Karpas-422 (cell line): ENCODE measurements around the gene PIK3C3. TPM values are rescaled to one million over a fixed set of nuclear protein-coding genes. Genes with fewer than 3 reads are reported as not detected.

Experiments used
- DNase-seq: peaks from one replicate; pipeline ENCODE4 v3.0.0-alpha.2; 2015
- H2AFZ ChIP-seq: fragments of 200-600 bp; sonication (generic); 2 replicates; pipeline ENCODE4 v1.6.1; 2014; ENCODE audit warnings: antibody characterized with exemption, low read length, mixed read lengths
- H3K27ac ChIP-seq: fragments of 200-600 bp; sonication (generic); 2 replicates; pipeline ENCODE4 v1.5.1; 2014; ENCODE audit warnings: mild to moderate bottlenecking, low read length, moderate library complexity
- H3K27me3 ChIP-seq: fragments of 200-600 bp; sonication (generic); 2 replicates; pipeline ENCODE4 v1.6.1; 2014; ENCODE audit warnings: low read length, mixed read lengths
- H3K36me3 ChIP-seq: fragments of 200-600 bp; sonication (generic); 2 replicates; pipeline ENCODE4 v1.6.1; 2014; ENCODE audit warnings: low read length, mixed read lengths; ENCODE audit not compliant: insufficient read depth
- H3K4me1 ChIP-seq: fragments of 200-600 bp; sonication (generic); 2 replicates; pipeline ENCODE4 v1.6.1; 2014; ENCODE audit warnings: mild to moderate bottlenecking, low read length, mixed read lengths
- H3K4me2 ChIP-seq: fragments of 200-600 bp; sonication (generic); 2 replicates; pipeline ENCODE4 v1.6.1; 2014; ENCODE audit warnings: low read length, low read depth, mild to moderate bottlenecking; ENCODE audit not compliant: poor library complexity, severe bottlenecking
- H3K4me3 ChIP-seq: fragments of 200-600 bp; sonication (generic); 2 replicates; pipeline ENCODE4 v1.5.1; 2014; ENCODE audit warnings: mild to moderate bottlenecking, antibody characterized with exemption, low read length, mixed read lengths
- H3K79me2 ChIP-seq: fragments of 200-600 bp; sonication (generic); 2 replicates; pipeline ENCODE4 v1.6.1; 2014; ENCODE audit warnings: mild to moderate bottlenecking, low read length, mixed read lengths
- H3K9ac ChIP-seq: fragments of 200-600 bp; sonication (generic); 2 replicates; pipeline ENCODE4 v1.6.0; 2014; ENCODE audit warnings: low read length
- H3K9me2 ChIP-seq: fragments of 200-600 bp; sonication (generic), shearing (Covaris generic); replicated peaks from 2 replicates; pipeline ENCODE4 v1.6.0; 2014; ENCODE audit warnings: mild to moderate bottlenecking, low read length, moderate library complexity; ENCODE audit not compliant: insufficient read depth
- H3K9me3 ChIP-seq: fragments of 300-700, 200-600 bp; sonication (generic); 2 replicates; pipeline ENCODE4 v1.6.1; 2014; ENCODE audit warnings: low read length, mixed read lengths
- H4K20me1 ChIP-seq: fragments of 200-600 bp; sonication (generic); 2 replicates; pipeline ENCODE4 v1.6.1; 2014; ENCODE audit warnings: mild to moderate bottlenecking, antibody characterized with exemption, low read length, low read depth; ENCODE audit not compliant: insufficient read depth
- total RNA-seq: library from RNA; depleted of rRNA; stranded (reverse); fragments of >200 nt; shearing (Covaris generic); gene quantifications from 2 replicates; pipeline ENCODE4 v1.2.3, GENCODE V29; 2014; ENCODE audit warnings: low replicate concordance

The PIK3C3 gene
- total RNA-seq, 1 experiment from 2014 or later = 61.1 TPM

DNA sequence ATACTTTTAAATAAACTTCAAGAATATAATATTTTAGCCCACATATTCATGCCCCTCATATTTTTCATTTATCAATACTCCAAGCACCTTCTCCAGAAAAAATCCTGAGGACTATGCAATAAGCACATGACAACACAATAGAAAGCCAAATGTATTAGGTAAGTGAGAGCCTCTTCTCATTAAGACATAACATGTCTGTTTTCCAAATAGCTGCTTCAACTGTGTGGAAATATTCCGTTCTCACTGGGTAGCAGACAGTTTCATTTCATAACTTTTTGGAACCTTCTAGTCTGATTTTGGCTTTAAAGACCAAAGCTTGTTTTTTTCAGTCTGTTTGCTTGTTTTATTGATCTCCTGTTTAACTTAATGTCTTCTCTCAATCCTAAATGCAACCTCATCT, 137.8 kb downstream of the PIK3C3 start:
- no peak for DNase-seq
- H3K79me2 ChIP-seq = no peaks in the 10 kb centered on the region
- no peaks in the 10 kb centered on the region for H3K27me3 ChIP-seq
- H4K20me1 ChIP-seq = no peaks in the 10 kb centered on the region
- H3K36me3 ChIP-seq = no peaks in the 10 kb centered on the region
- H3K9ac ChIP-seq = no peak overlapping the region
- no peak overlapping the region for H3K4me2 ChIP-seq
- no peak overlapping the region for H2AFZ ChIP-seq
- H3K4me3 ChIP-seq = no peak overlapping the region
- no peaks in the 10 kb centered on the region for H3K9me2 ChIP-seq
- H3K27ac ChIP-seq = no peak overlapping the region
- no peaks in the 10 kb centered on the region for H3K9me3 ChIP-seq
- no peaks in the 10 kb centered on the region for H3K4me1 ChIP-seq

DNA sequence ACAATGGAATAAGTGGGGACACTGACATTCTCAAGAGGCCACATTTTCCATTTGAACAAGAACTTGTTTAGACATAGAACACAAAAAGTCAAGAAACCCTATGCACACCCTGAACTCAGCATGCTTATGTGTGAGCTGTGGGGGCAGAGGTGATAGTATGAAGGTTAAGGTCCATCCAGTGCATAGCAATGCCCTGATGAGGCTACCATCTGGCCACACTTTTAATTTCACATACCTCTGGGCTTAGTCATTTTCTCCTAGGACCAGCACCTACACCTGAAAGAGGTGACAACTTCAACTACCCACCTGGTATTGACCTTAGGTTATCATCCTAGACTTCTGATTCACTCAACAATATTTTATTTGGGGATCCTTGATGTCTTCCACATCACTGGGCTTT, 139.8 kb downstream of the PIK3C3 start:
- H3K79me2 ChIP-seq = no peaks in the 10 kb centered on the region
- no peak overlapping the region for H3K9ac ChIP-seq
- no peak overlapping the region for H3K27ac ChIP-seq
- no peak overlapping the region for H3K4me3 ChIP-seq
- no peaks in the 10 kb centered on the region for H3K36me3 ChIP-seq
- H3K27me3 ChIP-seq = no peaks in the 10 kb centered on the region
- H3K4me1 ChIP-seq = no peaks in the 10 kb centered on the region
- no peak overlapping the region for H2AFZ ChIP-seq
- no peaks in the 10 kb centered on the region for H3K9me2 ChIP-seq
- no peak for DNase-seq
- no peak overlapping the region for H3K4me2 ChIP-seq
- H3K9me3 ChIP-seq = no peaks in the 10 kb centered on the region
- H4K20me1 ChIP-seq = no peaks in the 10 kb centered on the region

DNA sequence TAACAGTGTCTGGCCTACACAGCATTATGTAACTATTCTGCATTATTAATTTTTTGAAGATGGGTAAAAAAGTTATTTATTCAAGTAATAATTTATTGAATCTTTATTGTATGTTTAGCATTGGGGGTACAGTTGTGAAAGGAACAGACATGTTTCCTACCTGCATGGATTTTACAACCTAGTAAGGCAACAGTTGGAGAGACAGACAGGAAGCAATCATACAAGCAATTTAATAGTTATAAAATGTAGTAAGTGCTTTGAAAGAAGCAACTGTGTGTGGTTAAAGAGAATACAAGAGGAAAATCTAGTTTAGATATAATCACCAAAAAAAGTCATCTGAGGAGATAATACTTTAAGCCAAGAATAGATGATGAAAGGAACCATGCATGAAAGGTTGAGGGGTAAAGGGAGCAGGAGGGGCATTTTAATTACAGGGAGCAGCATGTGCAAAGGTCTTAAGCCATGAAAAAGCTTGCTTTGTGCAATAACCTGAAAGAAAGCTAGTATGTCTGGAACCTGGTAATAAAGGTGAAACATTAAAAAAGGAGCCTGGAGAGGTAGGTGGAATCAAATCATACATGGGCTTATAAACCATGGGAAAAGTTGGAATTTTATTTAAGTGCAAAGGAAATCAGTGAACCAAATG, 140.8 kb downstream of the PIK3C3 start:
- Histone ChIP-seq H3K9me3 (no peaks in the 10 kb centered on the region), H3K9ac (no peak overlapping the region), H3K79me2 (no peaks in the 10 kb centered on the region), H4K20me1 (no peaks in the 10 kb centered on the region), H3K4me2 (no peak overlapping the region), H3K36me3 (no peaks in the 10 kb centered on the region), H2AFZ (no peak overlapping the region), H3K4me1 (no peaks in the 10 kb centered on the region), H3K27ac (no peak overlapping the region), H3K4me3 (no peak overlapping the region), H3K9me2 (no peaks in the 10 kb centered on the region), H3K27me3 (no peaks in the 10 kb centered on the region)
- DNase-seq = no peak

DNA sequence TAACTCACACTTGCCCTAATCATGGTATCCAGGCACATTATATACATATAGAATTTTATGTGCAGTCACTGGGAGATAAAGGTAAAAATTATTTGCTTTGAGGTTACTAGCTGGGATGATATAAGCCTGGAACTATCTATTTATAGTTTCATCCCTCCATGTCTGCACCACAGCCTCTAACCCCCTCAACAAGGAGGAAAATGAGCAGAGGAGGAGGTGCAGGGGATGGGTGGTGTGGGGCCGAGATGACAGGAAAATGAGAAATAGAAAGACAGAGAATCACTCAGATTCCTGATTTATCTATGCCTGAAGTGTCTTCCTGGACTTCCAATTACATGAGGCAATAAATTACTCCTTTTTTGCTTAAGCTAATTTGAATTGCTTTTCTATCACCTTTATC, 145.2 kb downstream of the PIK3C3 start:
- Histone ChIP-seq H3K27ac (no peak overlapping the region), H3K9ac (no peak overlapping the region), H3K9me3 (no peaks in the 10 kb centered on the region), H3K79me2 (no peaks in the 10 kb centered on the region), H3K4me1 (peaks cover 10% of the 10 kb centered on the region), H3K4me2 (no peak overlapping the region), H3K4me3 (no peak overlapping the region), H3K9me2 (no peaks in the 10 kb centered on the region), H2AFZ (no peak overlapping the region), H3K36me3 (no peaks in the 10 kb centered on the region), H3K27me3 (no peaks in the 10 kb centered on the region), H4K20me1 (no peaks in the 10 kb centered on the region)
- no peak for DNase-seq

DNA sequence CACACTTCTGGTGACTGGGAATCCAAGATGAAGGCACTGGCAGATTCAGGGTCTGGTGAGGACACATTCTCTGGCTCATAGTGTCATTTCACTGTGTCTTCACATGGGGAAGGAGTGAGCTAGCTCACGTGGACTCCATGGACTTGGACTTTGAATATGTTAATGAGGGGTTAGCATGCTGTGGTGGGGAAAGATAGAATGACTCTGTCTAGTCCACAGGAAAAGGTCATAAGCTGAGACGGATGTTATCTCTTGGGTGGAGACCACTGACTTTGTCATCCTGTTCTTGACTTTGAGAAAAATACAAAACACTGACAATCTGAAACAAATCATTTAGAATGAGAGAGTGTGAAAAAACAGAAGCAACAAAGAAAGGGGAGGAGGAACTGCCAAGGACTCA, 145.9 kb downstream of the PIK3C3 start:
- H3K27ac ChIP-seq = no peak overlapping the region
- no peaks in the 10 kb centered on the region for H3K27me3 ChIP-seq
- H2AFZ ChIP-seq = no peak overlapping the region
- H3K4me2 ChIP-seq = no peak overlapping the region
- H3K4me3 ChIP-seq = no peak overlapping the region
- no peaks in the 10 kb centered on the region for H3K36me3 ChIP-seq
- no peaks in the 10 kb centered on the region for H4K20me1 ChIP-seq
- H3K79me2 ChIP-seq = no peaks in the 10 kb centered on the region
- no peaks in the 10 kb centered on the region for H3K9me3 ChIP-seq
- H3K4me1 ChIP-seq = peaks cover 13% of the 10 kb centered on the region
- no peaks in the 10 kb centered on the region for H3K9me2 ChIP-seq
- no peak overlapping the region for H3K9ac ChIP-seq
- DNase-seq = no peak

DNA sequence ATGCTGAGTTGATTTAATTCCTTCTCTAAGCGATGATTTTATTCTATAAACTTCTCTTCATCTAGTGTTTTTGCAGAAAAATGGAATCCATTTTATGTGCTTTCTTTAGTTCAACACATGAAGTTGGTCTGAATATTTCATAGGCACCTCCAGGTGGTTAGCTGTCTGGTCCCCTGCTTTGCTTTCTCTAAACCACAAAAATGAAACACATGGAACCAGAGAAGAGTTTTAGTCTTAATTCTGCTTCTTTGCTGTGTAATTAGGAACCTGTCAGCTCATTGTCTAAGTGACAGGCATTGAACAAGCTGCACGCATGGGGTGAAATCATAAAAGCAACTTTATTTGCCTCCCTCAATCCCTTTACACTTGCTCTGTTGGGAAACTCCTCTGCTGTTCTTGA, 150.4 kb downstream of the PIK3C3 start:
- Histone ChIP-seq H3K27ac (no peak overlapping the region), H3K79me2 (no peaks in the 10 kb centered on the region), H4K20me1 (no peaks in the 10 kb centered on the region), H3K9me2 (no peaks in the 10 kb centered on the region), H3K27me3 (no peaks in the 10 kb centered on the region), H3K36me3 (no peaks in the 10 kb centered on the region), H2AFZ (no peak overlapping the region), H3K9me3 (no peaks in the 10 kb centered on the region), H3K9ac (no peak overlapping the region), H3K4me2 (no peak overlapping the region), H3K4me3 (no peak overlapping the region), H3K4me1 (peaks cover 23% of the 10 kb centered on the region)
- DNase-seq = no peak

DNA sequence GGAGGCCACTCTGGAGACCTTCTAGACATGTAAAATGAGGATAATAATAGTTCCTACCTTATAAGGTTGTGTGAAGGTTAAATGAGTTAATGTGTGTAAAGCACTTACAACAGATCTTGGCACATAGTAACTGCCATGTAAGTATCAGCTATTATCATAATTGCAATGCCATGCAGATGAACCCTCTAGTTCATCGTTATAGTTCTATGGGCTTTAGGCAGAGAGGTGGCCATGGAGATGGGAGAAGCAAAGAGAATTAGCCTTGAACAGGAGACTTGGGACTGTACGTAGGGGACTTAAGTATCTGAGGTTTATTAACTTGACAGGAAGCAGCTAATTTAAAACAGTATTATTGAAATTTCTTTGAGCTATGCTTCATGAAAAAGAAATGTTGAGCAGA, 151.8 kb downstream of the PIK3C3 start:
- H3K9me2 ChIP-seq = no peaks in the 10 kb centered on the region
- H3K27me3 ChIP-seq = no peaks in the 10 kb centered on the region
- no peak overlapping the region for H3K4me3 ChIP-seq
- H3K27ac ChIP-seq = no peak overlapping the region
- no peak for DNase-seq
- H2AFZ ChIP-seq = no peak overlapping the region
- no peak overlapping the region for H3K9ac ChIP-seq
- no peaks in the 10 kb centered on the region for H3K79me2 ChIP-seq
- H3K36me3 ChIP-seq = no peaks in the 10 kb centered on the region
- H3K9me3 ChIP-seq = no peaks in the 10 kb centered on the region
- H3K4me2 ChIP-seq = no peak overlapping the region
- H4K20me1 ChIP-seq = no peaks in the 10 kb centered on the region
- H3K4me1 ChIP-seq = peaks cover 23% of the 10 kb centered on the region

DNA sequence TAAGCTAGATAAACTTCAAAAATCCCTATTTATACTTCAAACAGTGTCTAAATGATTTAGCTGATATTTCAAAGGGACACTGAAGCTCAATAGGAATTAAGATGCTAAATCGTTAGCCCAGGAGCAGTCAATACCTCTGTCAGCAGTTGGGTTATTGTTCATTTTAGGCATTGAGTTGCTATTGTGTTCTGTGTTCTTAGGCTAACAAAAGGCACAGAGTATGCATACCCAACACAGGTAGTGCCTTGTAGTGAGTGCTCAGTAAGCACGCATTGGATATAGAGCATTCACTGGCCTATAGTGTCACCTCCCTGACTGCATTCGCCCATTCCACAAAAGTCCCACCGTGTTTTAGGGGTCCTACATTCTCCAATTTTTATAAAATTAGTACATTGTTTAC, 152.3 kb downstream of the PIK3C3 start:
- no peak for DNase-seq

More for the DNA sequence above, 152.3 kb downstream of the PIK3C3 start:
- no peaks in the 10 kb centered on the region for H3K36me3 ChIP-seq
- no peaks in the 10 kb centered on the region for H3K27me3 ChIP-seq
- H3K4me2 ChIP-seq = no peak overlapping the region
- H3K9me3 ChIP-seq = no peaks in the 10 kb centered on the region
- no peak overlapping the region for H3K4me3 ChIP-seq
- peaks cover 23% of the 10 kb centered on the region for H3K4me1 ChIP-seq
- H3K9me2 ChIP-seq = no peaks in the 10 kb centered on the region
- no peaks in the 10 kb centered on the region for H4K20me1 ChIP-seq
- H2AFZ ChIP-seq = no peak overlapping the region
- H3K79me2 ChIP-seq = no peaks in the 10 kb centered on the region
- no peak overlapping the region for H3K9ac ChIP-seq
- no peak overlapping the region for H3K27ac ChIP-seq
